GM12878 (cell line): ENCODE measurements around the gene PTCD1. TPM values are rescaled to one million over a fixed set of nuclear protein-coding genes. Genes with fewer than 3 reads are reported as not detected.
A peak's percentile ranks its signal among the peaks of the same experiment; 100 is the strongest.

Experiments
- BMI1 ChIP-seq: fragments of 450-650 bp; IDR thresholded peaks from 2 replicates; pipeline ENCODE4 v1.6.1; 2016; ENCODE audit warnings: mild to moderate bottlenecking, moderate library complexity, borderline replicate concordance
- CBFB ChIP-seq: IDR thresholded peaks from 2 replicates; pipeline ENCODE4 v1.6.1; 2016; ENCODE audit warnings: antibody characterized with exemption, low read depth
- CREB1 ChIP-seq: IDR thresholded peaks from 2 replicates; pipeline ENCODE4 v1.6.1; 2012; ENCODE audit warnings: low read depth, mild to moderate bottlenecking, inconsistent platforms
- HCFC1 ChIP-seq: fragments of 150-350 bp; IDR thresholded peaks from 2 replicates; pipeline ENCODE4 v1.6.1; 2014; ENCODE audit warnings: low read length
- HDAC2 ChIP-seq: fragments of 200-600 bp; sonication (generic); IDR thresholded peaks from 2 replicates; pipeline ENCODE4 v1.6.1; 2017
- HDGF ChIP-seq: fragments of 450-650 bp; IDR thresholded peaks from 2 replicates; pipeline ENCODE4 v1.6.1; 2016; ENCODE audit warnings: antibody characterized with exemption
- IKZF1 ChIP-seq: fragments of 450-650 bp; conservative IDR thresholded peaks from 2 replicates; pipeline ENCODE4 v1.6.1; 2017; ENCODE audit warnings: antibody characterized with exemption, mild to moderate bottlenecking
- IRF5 ChIP-seq: fragments of 450-650 bp; IDR thresholded peaks from 2 replicates; pipeline ENCODE4 v1.6.1; 2017; ENCODE audit warnings: borderline replicate concordance
- NR2C1 ChIP-seq: fragments of 450-650 bp; IDR thresholded peaks from 2 replicates; pipeline ENCODE4 v1.6.1; 2017; ENCODE audit warnings: antibody characterized with exemption, mild to moderate bottlenecking, moderate library complexity
- SMC3 ChIP-seq: IDR thresholded peaks from 2 replicates; pipeline ENCODE4 v1.6.1; 2011; ENCODE audit warnings: low read length, improper control_type of control experiment, borderline replicate concordance
- TCF3 ChIP-seq: IDR thresholded peaks from 2 replicates; pipeline ENCODE4 v1.6.1; 2012; ENCODE audit warnings: low read depth, mild to moderate bottlenecking, low read length, borderline replicate concordance; ENCODE audit not compliant: insufficient read depth
- USF1 ChIP-seq: IDR thresholded peaks from 2 replicates; pipeline ENCODE4 v1.6.1; 2011; ENCODE audit warnings: borderline replicate concordance, low read depth, mild to moderate bottlenecking, moderate library complexity, mixed read lengths, low read length; ENCODE audit not compliant: insufficient read depth; ENCODE audit errors: extremely low read length
- ZBED1 ChIP-seq: IDR thresholded peaks from 2 replicates; pipeline ENCODE4 v1.6.1; 2016; ENCODE audit warnings: borderline replicate concordance
- ZBTB4 ChIP-seq: fragments of 450-650 bp; formaldehyde crosslinking; IDR thresholded peaks from 2 replicates; pipeline ENCODE4 v1.4.0; 2022; ENCODE audit warnings: mild to moderate bottlenecking, moderate library complexity
- polyA plus RNA-seq, 11 experiments: library from polyadenylated mRNA; depleted of rRNA in 4 of 11; unstranded in 6 of 11; stranded (reverse) in 5 of 11; fragments of >200 nt; fragmentation: Nextera tagmentation in 4 of 11; fragmentation: Illumina TruSeq in 1 of 11; extraction: Ambion mirVana in 4 of 11; extraction: Trizol in 1 of 11; gene quantifications; 1 replicate in 1 of 11; 2 replicates in 10 of 11; pipeline versions ENCODE4 v1.2.1 to v1.2.3, GENCODE V29; 2011 to 2016; ENCODE audit warnings: inconsistent platforms in 2 of 11, missing spikeins in 2 of 11, low read depth in 1 of 11
- total RNA-seq, 4 experiments: library from RNA; depleted of rRNA in 3 of 4; stranded (reverse); fragments of >200 nt in 3 of 4; fragmentation: Illumina TruSeq in 1 of 4; extraction: Trizol in 1 of 4; gene quantifications; 2 replicates each; pipeline versions ENCODE4 v1.2.1 to v1.2.3, GENCODE V29; 2013 to 2021
- TF ChIP-seq, protein P1 (sequence below): IDR thresholded peaks from 2 replicates; pipeline ENCODE4 v1.6.1; 2012; ENCODE audit warnings: improper control_type of control experiment, low read depth, low read length; ENCODE audit not compliant: insufficient replicate concordance

PTCD1 gene
- total and polyA plus RNA-seq, 10 of the 15 experiments (the other 5 are each of a cell fraction or from before 2014, with no cell fraction given) = 0.26 to 9.7 (median 5.0) TPM

- TF ChIP-seq, protein P1, sequence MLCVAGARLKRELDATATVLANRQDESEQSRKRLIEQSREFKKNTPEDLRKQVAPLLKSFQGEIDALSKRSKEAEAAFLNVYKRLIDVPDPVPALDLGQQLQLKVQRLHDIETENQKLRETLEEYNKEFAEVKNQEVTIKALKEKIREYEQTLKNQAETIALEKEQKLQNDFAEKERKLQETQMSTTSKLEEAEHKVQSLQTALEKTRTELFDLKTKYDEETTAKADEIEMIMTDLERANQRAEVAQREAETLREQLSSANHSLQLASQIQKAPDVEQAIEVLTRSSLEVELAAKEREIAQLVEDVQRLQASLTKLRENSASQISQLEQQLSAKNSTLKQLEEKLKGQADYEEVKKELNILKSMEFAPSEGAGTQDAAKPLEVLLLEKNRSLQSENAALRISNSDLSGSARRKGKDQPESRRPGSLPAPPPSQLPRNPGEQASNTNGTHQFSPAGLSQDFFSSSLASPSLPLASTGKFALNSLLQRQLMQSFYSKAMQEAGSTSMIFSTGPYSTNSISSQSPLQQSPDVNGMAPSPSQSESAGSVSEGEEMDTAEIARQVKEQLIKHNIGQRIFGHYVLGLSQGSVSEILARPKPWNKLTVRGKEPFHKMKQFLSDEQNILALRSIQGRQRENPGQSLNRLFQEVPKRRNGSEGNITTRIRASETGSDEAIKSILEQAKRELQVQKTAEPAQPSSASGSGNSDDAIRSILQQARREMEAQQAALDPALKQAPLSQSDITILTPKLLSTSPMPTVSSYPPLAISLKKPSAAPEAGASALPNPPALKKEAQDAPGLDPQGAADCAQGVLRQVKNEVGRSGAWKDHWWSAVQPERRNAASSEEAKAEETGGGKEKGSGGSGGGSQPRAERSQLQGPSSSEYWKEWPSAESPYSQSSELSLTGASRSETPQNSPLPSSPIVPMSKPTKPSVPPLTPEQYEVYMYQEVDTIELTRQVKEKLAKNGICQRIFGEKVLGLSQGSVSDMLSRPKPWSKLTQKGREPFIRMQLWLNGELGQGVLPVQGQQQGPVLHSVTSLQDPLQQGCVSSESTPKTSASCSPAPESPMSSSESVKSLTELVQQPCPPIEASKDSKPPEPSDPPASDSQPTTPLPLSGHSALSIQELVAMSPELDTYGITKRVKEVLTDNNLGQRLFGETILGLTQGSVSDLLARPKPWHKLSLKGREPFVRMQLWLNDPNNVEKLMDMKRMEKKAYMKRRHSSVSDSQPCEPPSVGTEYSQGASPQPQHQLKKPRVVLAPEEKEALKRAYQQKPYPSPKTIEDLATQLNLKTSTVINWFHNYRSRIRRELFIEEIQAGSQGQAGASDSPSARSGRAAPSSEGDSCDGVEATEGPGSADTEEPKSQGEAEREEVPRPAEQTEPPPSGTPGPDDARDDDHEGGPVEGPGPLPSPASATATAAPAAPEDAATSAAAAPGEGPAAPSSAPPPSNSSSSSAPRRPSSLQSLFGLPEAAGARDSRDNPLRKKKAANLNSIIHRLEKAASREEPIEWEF = no peak
- TF ChIP-seq HDAC2 (0 out of 2 replicates have a peak, but pooled peaks have one; percentile 36), IRF5 (peak; percentile 96), CREB1 (peak; percentile 93), HDGF (no peak; the same call in 1 of the 2 replicates), USF1 (no peak), CBFB (peak; percentile 88; the same call in 1 of the 2 replicates), BMI1 (no peak; the same call in none of the 2 replicates), ZBED1 (peak; percentile 41; the same call in 1 of the 2 replicates), ZBTB4 (CRISPR knock-in tag) (no peak), SMC3 (no peak), TCF3 (peak; percentile 60; the same call in 1 of the 2 replicates), NR2C1 (peak; percentile 98), IKZF1 (peak; percentile 93), HCFC1 (peak; percentile 74)
Observed at GRCh38 chr7:99408379-99409191, 30.0 kb downstream of the PTCD1 start, which contains the start of the genes BUD31 and PDAP1 (continued).
